NB4 (cell line): ENCODE results near the gene TNP2.

Experiments used
- DNase-seq: peaks from one replicate; pipeline ENCODE4 v3.0.0; 2010; ENCODE audit warnings: low read depth
- H3K4me3 ChIP-seq: one replicate; pipeline ENCODE4 v1.5.1; 2011; ENCODE audit warnings: mild to moderate bottlenecking, low read depth, low read length, moderate library complexity
- CTCF ChIP-seq: IDR thresholded peaks from one replicate; pipeline ENCODE4 v1.5.1; 2012; ENCODE audit warnings: low read depth, low read length
- MAX ChIP-seq: IDR thresholded peaks from 2 replicates; pipeline ENCODE4 v1.6.1; 2011; ENCODE audit warnings: low read depth, low read length
- MYC ChIP-seq: IDR thresholded peaks from 2 replicates; pipeline ENCODE4 v1.6.1; 2011; ENCODE audit warnings: low read depth, low read length
- POLR2A ChIP-seq: IDR thresholded peaks from 2 replicates; pipeline ENCODE4 v1.6.1; 2011; ENCODE audit warnings: mild to moderate bottlenecking; ENCODE audit not compliant: insufficient read length; ENCODE audit errors: extremely low read depth

The TNP2 gene

GRCh38 chr16:11272921-11273720, 4.0 kb upstream of the TNP2 start, which contains the start of gene PRM3:
Gene PRM3, minus strand, starts transcription at chr16:11273629. Its CDS starts 34 bp downstream, at chr16:11273595.
- no peak for DNase-seq
- TF ChIP-seq MYC, result no peak
- TF ChIP-seq MAX, result no peak
- TF ChIP-seq POLR2A, result no peak
- no peak for TF ChIP-seq CTCF

GRCh38 chr16:11272484-11272883, 3.4 kb upstream of the TNP2 start:
- TF ChIP-seq MAX, result no peak
- TF ChIP-seq CTCF, result no peak
- no peak for TF ChIP-seq MYC
- TF ChIP-seq POLR2A, result no peak
- DNase-seq, result no peak
- H3K4me3 ChIP-seq, result no peak overlapping the region

More at GRCh38 chr16:11272921-11273720, 4.0 kb upstream of the TNP2 start, which contains the start of gene PRM3:
- H3K4me3 ChIP-seq, result no peak within 1 kb of the TSS

GRCh38 chr16:11271610-11272009, 2.5 kb upstream of the TNP2 start:
- TF ChIP-seq POLR2A (no peak), MAX (no peak), MYC (no peak), CTCF (no peak)
- no peak overlapping the region for H3K4me3 ChIP-seq
- no peak for DNase-seq

GRCh38 chr16:11270602-11271162, 1.6 kb upstream of the TNP2 start:
- no peak for DNase-seq
- TF ChIP-seq POLR2A, result no peak
- TF ChIP-seq MAX, result no peak
- no peak for TF ChIP-seq CTCF
- TF ChIP-seq MYC, result no peak
- no peak overlapping the region for H3K4me3 ChIP-seq

GRCh38 chr16:11265124-11265523, 4.0 kb downstream of the TNP2 start:
- TF ChIP-seq POLR2A (no peak), CTCF (no peak), MAX (no peak), MYC (no peak)
- no peak for DNase-seq
- no peak overlapping the region for H3K4me3 ChIP-seq
